Gastrocnemius medialis (tissue), 4 donors: ENCODE measurements around the gene CCT3.

ENCODE experiments used
- CTCF ChIP-seq, 5 experiments: fragments of 450-650 bp in 3 of 5; fragments of 200-600 bp in 2 of 5; sonication (generic) in 2 of 5; IDR thresholded peaks in 4 of 5; conservative IDR thresholded peaks in 1 of 5; 1 replicate in 4 of 5; 2 replicates in 1 of 5; pipeline ENCODE4 v1.5.1; 2016 to 2019; ENCODE audit warnings: antibody characterized with exemption in 5 of 5, mild to moderate bottlenecking in 3 of 5, moderate library complexity in 3 of 5
- POLR2A ChIP-seq, 2 donors: fragments of 450-650 bp; IDR thresholded peaks; one replicate each; pipeline ENCODE4 v1.6.1; 2017; ENCODE audit warnings: antibody characterized with exemption in 2 of 2, mild to moderate bottlenecking in 2 of 2, moderate library complexity in 2 of 2

- TF ChIP-seq CTCF (IDR thresholded peaks at IDR 0.05 in 4 of 5, conservative IDR thresholded peaks at IDR 0.05 in 1 of 5) (no peak), POLR2A (IDR thresholded peaks at IDR 0.05) (no peak)
Observed at GRCh38 chr1:156384658-156385057, 46.6 kb upstream of the CCT3 start.
